Panc1 (cell line): ENCODE measurements around the gene HS6ST3. TPM values are rescaled to one million over a fixed set of nuclear protein-coding genes. Genes with fewer than 3 reads are reported as not detected.

Experiments
- ATAC-seq: fragments of 200-7000 bp; cut with Tn5 transposase; 2 replicates; pipeline ENCODE4 v1.9.1; 2020; ENCODE audit warnings: mild to moderate bottlenecking, moderate library complexity
- BruUV-seq: library from RNA; stranded (reverse); fragments of 400-500 nt; replicated peaks from 2 replicates; lab custom pipeline; 2021; lab: Mats Ljungman, UMichigan
- CTCF ChIA-PET: fragments of 300-600 bp; sonication (Branson Sonifier 250); formaldehyde crosslinking; loops from one replicate; lab custom pipeline; 2022; ENCODE audit warnings: antibody characterized with exemption; lab: Charles Lee
- POLR2A ChIA-PET: fragments of 300-600 bp; sonication (Branson Sonifier 250); formaldehyde crosslinking; loops from one replicate; lab custom pipeline; 2022; ENCODE audit warnings: antibody characterized with exemption; lab: Charles Lee
- DNase-seq: peaks from one replicate; pipeline ENCODE4 v3.0.0-alpha.2; 2010; ENCODE audit warnings: low read depth, low spot score
- H3K27ac ChIP-seq: 2 replicates; pipeline ENCODE4 v1.5.1; 2011; ENCODE audit warnings: mild to moderate bottlenecking, low read length, inconsistent platforms
- H3K27me3 ChIP-seq: fragments of 200-500 bp; sonication (Bioruptor generic); 2 replicates; pipeline ENCODE4 v1.6.0; 2014; ENCODE audit warnings: low read length, inconsistent platforms; ENCODE audit not compliant: control insufficient read depth, insufficient read depth
- H3K36me3 ChIP-seq: fragments of 200-500 bp; sonication (Bioruptor generic); 2 replicates; pipeline ENCODE4 v1.5.1; 2014; ENCODE audit warnings: inconsistent platforms, mild to moderate bottlenecking, low read length, moderate library complexity; ENCODE audit not compliant: control insufficient read depth, insufficient read depth
- H3K4me1 ChIP-seq: 2 replicates; pipeline ENCODE4 v1.5.1; 2011; ENCODE audit warnings: inconsistent platforms, mild to moderate bottlenecking, low read length, moderate library complexity; ENCODE audit not compliant: control insufficient read depth, insufficient read depth
- H3K4me3 ChIP-seq, 2 experiments: 2 replicates each; pipeline ENCODE4 v1.5.1; 2011 to 2012; ENCODE audit warnings: low read depth in 2 of 2, low read length in 2 of 2, mild to moderate bottlenecking in 2 of 2, inconsistent platforms in 1 of 2, moderate library complexity in 1 of 2
- H3K9me3 ChIP-seq: fragments of 200-500 bp; sonication (Bioruptor generic); 2 replicates; pipeline ENCODE4 v1.5.1; 2014; ENCODE audit warnings: low read depth, mild to moderate bottlenecking, inconsistent platforms, low read length, moderate library complexity; ENCODE audit not compliant: control insufficient read depth, insufficient read depth
- POLR2AphosphoS5 ChIP-seq: IDR thresholded peaks from 2 replicates; pipeline ENCODE4 v1.6.1; 2012; ENCODE audit warnings: mild to moderate bottlenecking, low read depth, low read length, moderate library complexity
- REST ChIP-seq, 2 experiments: IDR thresholded peaks; 2 replicates each; pipeline ENCODE4 v1.6.1; 2011 to 2012; ENCODE audit warnings: low read depth in 2 of 2, control low read depth in 1 of 2, low read length in 1 of 2, mild to moderate bottlenecking in 1 of 2, moderate library complexity in 1 of 2; ENCODE audit not compliant: insufficient read depth in 1 of 2
- SIN3A ChIP-seq: IDR thresholded peaks from 2 replicates; pipeline ENCODE4 v1.6.1; 2012; ENCODE audit warnings: low read depth, mild to moderate bottlenecking, low read length, moderate library complexity, borderline replicate concordance; ENCODE audit not compliant: insufficient read depth
- TCF7L2 ChIP-seq: IDR thresholded peaks from 2 replicates; pipeline ENCODE4 v1.6.1; 2011; ENCODE audit warnings: mild to moderate bottlenecking, low read depth, low read length, inconsistent platforms
- in situ Hi-C: cut with HindIII; loops from 2 replicates; pipeline ENCODE4 v1.10.0; 2016; ENCODE audit warnings: low sequenced_read_pairs, low pct_unique_long_range_greater_than_20kb
- intact Hi-C: fragments of 100-400 bp; cut with micrococcal nuclease; formaldehyde crosslinking; loops from one replicate; pipeline ENCODE4 v1.10.0; 2022; ENCODE audit not compliant: unreplicated experiment
- total RNA-seq: library from RNA; stranded (reverse); gene quantifications from one replicate; pipeline ENCODE4 v1.2.1, GENCODE V29; 2021; ENCODE audit not compliant: unreplicated experiment
- TF ChIP-seq, protein P1 (sequence below): fragments of 450-650 bp; IDR thresholded peaks from 2 replicates; pipeline ENCODE4 v1.5.1; 2017; ENCODE audit warnings: mild to moderate bottlenecking

HS6ST3 gene
- total RNA-seq, 1 experiment from 2014 or later: 0.13 TPM

GRCh38 chr13:96667294-96668018 lies 577.5 kb downstream of the HS6ST3 start:
- intact Hi-C loops: no loop called here
- ATAC-seq (no peak), DNase-seq (no peak)
- Histone ChIP-seq H3K27ac (no peak overlapping the region), H3K36me3 (no peaks in the 10 kb centered on the region), H3K27me3 (no peaks in the 10 kb centered on the region), H3K4me3 (no peak overlapping the region), H3K9me3 (no peaks in the 10 kb centered on the region), H3K4me1 (no peaks in the 10 kb centered on the region)
- ChIA-PET CTCF (no interaction called here), POLR2A (no interaction called here)
- TF ChIP-seq POLR2AphosphoS5 (no peak), REST (IDR thresholded peaks at IDR 0.05; ENCODE audit: insufficient read depth in 1 of 2, low read depth in 2 of 2, low read length in 1 of 2) (no peak), SIN3A (no peak), TCF7L2 (no peak)
- TF ChIP-seq, protein P1, sequence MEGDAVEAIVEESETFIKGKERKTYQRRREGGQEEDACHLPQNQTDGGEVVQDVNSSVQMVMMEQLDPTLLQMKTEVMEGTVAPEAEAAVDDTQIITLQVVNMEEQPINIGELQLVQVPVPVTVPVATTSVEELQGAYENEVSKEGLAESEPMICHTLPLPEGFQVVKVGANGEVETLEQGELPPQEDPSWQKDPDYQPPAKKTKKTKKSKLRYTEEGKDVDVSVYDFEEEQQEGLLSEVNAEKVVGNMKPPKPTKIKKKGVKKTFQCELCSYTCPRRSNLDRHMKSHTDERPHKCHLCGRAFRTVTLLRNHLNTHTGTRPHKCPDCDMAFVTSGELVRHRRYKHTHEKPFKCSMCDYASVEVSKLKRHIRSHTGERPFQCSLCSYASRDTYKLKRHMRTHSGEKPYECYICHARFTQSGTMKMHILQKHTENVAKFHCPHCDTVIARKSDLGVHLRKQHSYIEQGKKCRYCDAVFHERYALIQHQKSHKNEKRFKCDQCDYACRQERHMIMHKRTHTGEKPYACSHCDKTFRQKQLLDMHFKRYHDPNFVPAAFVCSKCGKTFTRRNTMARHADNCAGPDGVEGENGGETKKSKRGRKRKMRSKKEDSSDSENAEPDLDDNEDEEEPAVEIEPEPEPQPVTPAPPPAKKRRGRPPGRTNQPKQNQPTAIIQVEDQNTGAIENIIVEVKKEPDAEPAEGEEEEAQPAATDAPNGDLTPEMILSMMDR: no peak
- in situ Hi-C loops: no loop called here
- no TSS peak for BruUV-seq

- Histone ChIP-seq H3K27me3 (no peaks in the 10 kb centered on the region), H3K36me3 (no peaks in the 10 kb centered on the region), H3K9me3 (no peaks in the 10 kb centered on the region), H3K27ac (no peak overlapping the region), H3K4me1 (no peaks in the 10 kb centered on the region), H3K4me3 (no peak overlapping the region)
- no TSS peak for BruUV-seq
- POLR2A ChIA-PET: no interaction called here
- CTCF ChIA-PET: no interaction called here
- in situ Hi-C loops: no loop called here
- no peak for TF ChIP-seq REST (IDR thresholded peaks at IDR 0.05; ENCODE audit: insufficient read depth in 1 of 2, low read depth in 2 of 2, low read length in 1 of 2)
- TF ChIP-seq TCF7L2: no peak
- no peak for TF ChIP-seq POLR2AphosphoS5
- ATAC-seq (no peak), DNase-seq (no peak)
- intact Hi-C loops: no loop called here
Measured at GRCh38 chr13:96671073-96671472, 581.2 kb downstream of the HS6ST3 start.
